Measurements from ENCODE around the gene GOSR1. TPM values are rescaled to one million over a fixed set of nuclear protein-coding genes. Genes with fewer than 3 reads are reported as not detected.
"Not testable (repeated sequence)": the region's sequence is repeated elsewhere in the genome, so short reads cannot be mapped to it uniquely, and the experiment has no call there.

The GOSR1 gene
- total RNA-seq, 4 donors from 2014 or later: 41.6 to 58.7 (median 48.8) TPM

DNA sequence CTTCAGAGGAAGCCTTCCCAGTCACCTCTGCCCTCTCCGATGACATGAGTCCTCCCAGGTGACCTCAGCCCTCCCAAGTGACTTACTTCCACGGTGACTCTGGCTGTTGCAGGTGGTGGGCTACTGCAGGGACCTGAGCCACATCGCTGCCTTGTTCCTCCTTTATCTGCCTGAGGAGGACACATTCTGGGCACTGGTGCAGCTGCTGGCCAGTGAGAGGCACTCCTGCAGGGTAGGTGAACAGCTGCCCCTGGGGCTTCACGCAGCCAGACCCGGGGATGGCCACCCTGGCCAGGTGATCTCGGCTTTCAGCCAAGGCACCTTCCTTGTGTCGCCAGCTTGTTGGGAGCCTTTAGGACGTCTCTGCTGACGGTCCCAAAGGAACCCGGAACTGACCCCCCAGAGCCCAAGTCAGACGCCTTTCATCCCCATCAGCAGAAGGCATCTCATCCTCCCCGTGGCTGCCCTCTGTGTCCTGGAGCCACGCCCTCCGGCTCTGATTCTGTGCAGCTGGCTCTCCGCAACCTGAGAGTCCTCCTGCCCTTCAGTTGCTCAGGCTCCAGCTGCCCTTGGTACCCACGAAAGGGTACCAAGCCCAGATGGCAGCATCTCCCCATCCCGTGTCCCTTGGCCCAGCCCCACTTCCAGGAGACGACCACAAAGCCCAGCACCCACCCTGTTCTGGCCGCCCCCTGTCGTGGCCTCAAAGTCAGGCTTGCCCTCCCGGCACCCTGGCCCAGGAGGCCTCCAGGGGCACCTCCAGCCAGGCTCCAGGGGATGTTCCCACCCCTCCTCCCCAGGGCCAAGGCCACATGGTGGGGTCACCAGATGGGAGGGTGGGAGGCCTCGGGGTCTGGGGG is 81.7 kb downstream of the GOSR1 start:
- DNase-seq (ENCODE audit: low spot score): no peak
- no peak for ATAC-seq (ENCODE audit: low FRiP score)
- TF ChIP-seq CTCF (IDR thresholded peaks at IDR 0.05): no peak

DNA sequence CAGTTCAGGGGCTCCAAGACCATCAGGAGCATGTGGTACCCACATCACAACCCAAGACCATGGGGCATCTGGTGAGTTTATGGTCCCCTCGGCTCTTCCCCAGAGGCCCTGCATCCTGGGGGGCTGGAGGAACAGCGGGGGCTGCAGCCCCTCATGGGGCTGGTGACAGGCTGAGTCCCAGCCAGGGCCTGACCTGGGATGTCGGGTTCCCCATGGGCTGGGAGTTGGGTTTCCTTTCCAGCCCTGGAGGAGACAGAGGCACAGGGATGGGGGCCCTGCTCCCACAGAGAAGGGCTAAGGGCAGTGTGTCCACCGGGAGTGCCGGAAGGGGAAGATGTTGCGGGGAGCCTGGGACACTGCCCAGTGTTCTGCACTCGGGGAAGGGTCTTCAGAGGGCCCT is 82.4 kb downstream of the GOSR1 start:
- ATAC-seq (ENCODE audit: low FRiP score) (no peak), DNase-seq (ENCODE audit: low spot score) (no peak)
- TF ChIP-seq CTCF (IDR thresholded peaks at IDR 0.05): no peak

- not testable (repeated sequence) for ATAC-seq (ENCODE audit: low FRiP score)
Observed at GRCh38 chr17:30560117-30561026, 83.2 kb downstream of the GOSR1 start.

DNA sequence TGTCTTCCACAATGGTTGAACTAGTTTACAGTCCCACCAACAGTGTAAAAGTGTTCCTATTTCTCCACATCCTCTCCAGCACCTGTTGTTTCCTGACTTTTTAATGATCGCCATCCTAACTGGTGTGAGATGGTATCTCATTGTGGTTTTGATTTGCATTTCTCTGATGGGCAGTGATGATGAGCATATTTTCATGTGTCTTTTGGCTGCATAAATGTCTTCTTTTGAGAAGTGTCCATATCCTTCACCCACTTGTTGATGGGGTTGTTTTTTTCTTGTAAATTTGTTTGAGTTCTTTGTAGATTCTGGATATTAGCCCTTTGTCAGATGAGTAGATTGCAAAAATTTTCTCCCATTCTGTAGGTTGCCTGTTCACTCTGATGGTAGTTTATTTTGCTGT is 84.6 kb downstream of the GOSR1 start:
- not testable (repeated sequence) for DNase-seq (ENCODE audit: low spot score); ATAC-seq (ENCODE audit: low FRiP score)

More at GRCh38 chr17:30560117-30561026, 83.2 kb downstream of the GOSR1 start:
- not testable (repeated sequence) for DNase-seq (ENCODE audit: low spot score)

DNA sequence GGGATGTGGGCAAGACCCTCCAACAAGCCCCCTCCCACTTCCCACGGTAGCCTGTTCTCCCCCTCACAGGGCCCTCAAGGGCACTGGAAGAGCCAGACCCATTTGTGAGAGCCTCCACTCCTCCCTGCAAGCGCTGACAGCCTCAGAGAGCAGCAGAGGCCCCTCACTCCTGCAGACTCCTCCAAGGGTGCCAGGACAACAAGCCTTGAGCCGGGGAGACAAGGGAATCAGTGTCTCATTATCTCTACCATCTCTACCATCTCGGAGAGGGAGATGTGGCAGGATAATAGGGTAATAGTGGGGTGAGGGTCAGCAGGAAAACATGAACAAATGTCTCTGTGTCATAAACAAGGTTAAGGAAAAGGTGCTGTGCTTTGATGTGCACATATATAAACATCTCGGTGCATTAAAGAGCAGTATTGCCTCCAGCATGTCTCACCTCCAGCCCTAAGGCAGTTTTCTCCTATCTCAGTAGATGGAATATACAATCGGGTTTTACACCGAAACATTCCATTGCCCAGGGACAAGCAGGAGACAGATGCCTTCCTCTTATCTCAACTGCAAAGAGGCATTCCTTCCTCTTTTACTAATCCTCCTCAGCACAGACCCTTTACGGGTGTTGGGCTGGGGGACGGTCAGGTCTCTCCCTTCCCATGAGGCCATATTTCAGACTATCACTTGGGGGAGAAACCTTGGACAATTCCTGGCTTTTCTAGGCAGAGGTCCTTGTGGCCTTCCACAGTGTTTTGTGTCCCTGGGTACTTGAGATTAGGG is 86.1 kb downstream of the GOSR1 start:
- not testable (repeated sequence) for DNase-seq (ENCODE audit: low spot score); ATAC-seq (ENCODE audit: low FRiP score)

GRCh38 chr17:30563905-30564390 is 86.7 kb downstream of the GOSR1 start:
- not testable (repeated sequence) for DNase-seq (ENCODE audit: low spot score); ATAC-seq (ENCODE audit: low FRiP score)

GRCh38 chr17:30564422-30565072 is 87.3 kb downstream of the GOSR1 start:
- not testable (repeated sequence) for ATAC-seq (ENCODE audit: low FRiP score); DNase-seq (ENCODE audit: low spot score)

- DNase-seq (ENCODE audit: low spot score) (no peak), ATAC-seq (ENCODE audit: low FRiP score) (no peak)
- no peak for TF ChIP-seq CTCF (IDR thresholded peaks at IDR 0.05)
Observed at GRCh38 chr17:30565073-30565935, 88.1 kb downstream of the GOSR1 start.

DNA sequence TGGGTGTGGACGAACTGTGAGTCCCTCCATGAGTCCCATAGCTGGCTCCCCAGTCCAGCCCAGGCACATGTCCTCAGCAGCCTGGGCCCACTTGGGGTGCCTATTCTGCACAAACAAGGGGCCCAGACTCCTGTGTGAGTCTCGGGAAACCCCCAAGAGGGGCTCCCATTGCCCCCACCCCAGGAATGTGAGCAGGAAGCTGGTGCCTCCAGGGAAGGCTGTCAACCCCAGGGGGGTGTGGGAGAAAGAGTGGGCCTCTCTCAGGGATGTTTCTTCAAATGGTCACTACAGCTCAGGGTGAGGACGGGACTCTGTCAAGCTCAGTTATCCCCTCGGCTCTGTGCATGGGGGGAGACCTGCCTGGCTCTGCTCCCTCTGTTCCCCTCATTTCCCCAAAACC is 88.9 kb downstream of the GOSR1 start:
- ATAC-seq (ENCODE audit: low FRiP score); DNase-seq (ENCODE audit: low spot score): not testable (repeated sequence)

- DNase-seq (ENCODE audit: low spot score): not testable (repeated sequence)
Observed at GRCh38 chr17:30566516-30567225, 89.5 kb downstream of the GOSR1 start.

More at GRCh38 chr17:30566516-30567225, 89.5 kb downstream of the GOSR1 start:
- not testable (repeated sequence) for ATAC-seq (ENCODE audit: low FRiP score)
